Midbrain (tissue), 1 donor: Measurements from ENCODE around the gene SKIC8.
A peak's percentile ranks its signal among the peaks of the same experiment; 100 is the strongest.
"Not testable (repeated sequence)": the region's sequence is repeated elsewhere in the genome, so short reads cannot be mapped to it uniquely, and the experiment has no call there.

Source experiments
- DNase-seq: peaks from one replicate; lab custom pipeline; 2025; lab: John Stamatoyannopoulos, UW

The SKIC8 gene

GRCh38 chr15:78251136-78251535 lies 48.3 kb downstream of the SKIC8 start:
- no peak for DNase-seq

- DNase-seq, result no peak
These were observed 50.3 kb downstream of the SKIC8 start for GRCh38 chr15:78249131-78249530.

GRCh38 chr15:78247911-78248310 lies 51.5 kb downstream of the SKIC8 start:
- DNase-seq, result no peak

GRCh38 chr15:78245976-78246620 lies 53.3 kb downstream of the SKIC8 start:
- not testable (repeated sequence) for DNase-seq

GRCh38 chr15:78245392-78245791 lies 54.0 kb downstream of the SKIC8 start:
- not testable (repeated sequence) for DNase-seq

- DNase-seq, result no peak
These were observed 54.5 kb downstream of the SKIC8 start for GRCh38 chr15:78244893-78245292.

- DNase-seq, result no peak
These were observed 55.3 kb downstream of the SKIC8 start for GRCh38 chr15:78244101-78244500.

GRCh38 chr15:78243491-78243941 lies 55.9 kb downstream of the SKIC8 start:
- DNase-seq, result peak; percentile 47

- DNase-seq, result no peak
These were observed 56.4 kb downstream of the SKIC8 start for GRCh38 chr15:78243058-78243457.

- DNase-seq, result no peak
These were observed 57.3 kb downstream of the SKIC8 start for GRCh38 chr15:78242128-78242527.

GRCh38 chr15:78241017-78241416 lies 58.4 kb downstream of the SKIC8 start:
- peak; percentile 85 for DNase-seq

GRCh38 chr15:78239811-78240210 lies 59.6 kb downstream of the SKIC8 start:
- DNase-seq, result no peak

GRCh38 chr15:78237146-78237545 lies 62.3 kb downstream of the SKIC8 start:
- no peak for DNase-seq

GRCh38 chr15:78236491-78236890 lies 62.9 kb downstream of the SKIC8 start:
- DNase-seq, result no peak

- DNase-seq, result peak; percentile 41
These were observed 64.8 kb downstream of the SKIC8 start, which contains the start of gene ACSBG1 for GRCh38 chr15:78234515-78235040. Gene ACSBG1, minus strand, starts transcription at chr15:78234565. Its CDS starts 64 bp downstream, at chr15:78234501.

- no peak for DNase-seq
These were observed 65.9 kb downstream of the SKIC8 start for GRCh38 chr15:78233496-78233895.
